ENCODE data around the gene CDC42EP2. TPM values are rescaled to one million over a fixed set of nuclear protein-coding genes. Genes with fewer than 3 reads are reported as not detected.
A peak's percentile ranks its signal among the peaks of the same experiment; 100 is the strongest.

CDC42EP2 gene
- total RNA-seq, 1 experiment from 2014 or later: 11.9 TPM

DNA sequence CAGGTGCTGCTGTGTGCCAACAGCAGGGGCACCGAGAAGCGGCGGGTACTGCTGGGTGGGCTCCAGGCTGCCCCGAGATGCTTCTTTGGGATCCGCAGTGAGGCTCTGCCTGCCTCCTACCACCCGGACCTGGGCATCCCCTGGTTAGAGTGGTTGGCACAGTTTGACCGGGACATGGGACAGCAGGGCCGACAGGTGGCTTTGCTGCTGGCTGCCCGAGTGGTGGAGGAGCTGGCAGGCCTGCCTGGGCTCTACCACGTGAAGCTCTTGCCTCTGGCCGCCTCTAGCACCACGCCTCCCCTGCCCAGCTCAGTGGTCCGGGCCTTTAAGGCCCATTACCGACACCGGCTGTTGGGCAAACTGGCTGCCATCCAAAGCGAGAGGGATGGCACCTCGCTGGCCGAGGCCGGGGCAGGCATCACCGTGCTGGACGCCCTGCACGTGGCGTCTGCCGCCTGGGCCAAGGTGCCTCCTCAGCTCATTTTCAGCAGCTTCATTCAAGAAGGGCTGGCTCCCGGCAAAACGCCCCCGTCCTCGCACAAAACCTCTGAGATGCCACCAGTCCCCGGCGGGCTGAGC is 41.8 kb downstream of the CDC42EP2 start:
- Histone ChIP-seq H4K20me1 (ENCODE audit: control insufficient read depth, insufficient read depth, insufficient read length) (no peaks in the 10 kb centered on the region), H3K27ac (ENCODE audit: insufficient read length, low read depth, low read length) (no peak overlapping the region), H3K14ac (ENCODE audit: insufficient read depth, low read length) (no peak overlapping the region), H2AK5ac (ENCODE audit: insufficient read length, low read length) (no peak overlapping the region), H2BK15ac (ENCODE audit: low read depth, low read length) (no peak overlapping the region), H3K79me2 (ENCODE audit: insufficient read depth, low read length) (no peaks in the 10 kb centered on the region), H4K8ac (replicated peaks; ENCODE audit: insufficient read length, low read depth, low read length) (no peak overlapping the region), H3K56ac (ENCODE audit: insufficient read length, low read depth, low read length) (no peak overlapping the region), H3K18ac (ENCODE audit: insufficient read length, low read depth, low read length) (no peak overlapping the region), H2AFZ (ENCODE audit: low read length) (no peak overlapping the region), H4K5ac (ENCODE audit: insufficient read length, low read depth, low read length) (no peak overlapping the region), H2BK120ac (ENCODE audit: low read depth, low read length, poor library complexity, severe bottlenecking) (no peak overlapping the region), H2BK12ac (ENCODE audit: insufficient read length, low read depth, low read length) (no peak overlapping the region), H3T11ph (ENCODE audit: low read length) (no peak overlapping the region), H4K91ac (ENCODE audit: insufficient read length, low read depth, low read length) (no peak overlapping the region), H2BK5ac (ENCODE audit: insufficient read length, low read length) (no peak overlapping the region), H3K23me2 (ENCODE audit: insufficient read length, low read depth, low read length, poor library complexity, severe bottlenecking) (peaks cover 18% of the 10 kb centered on the region), H3K4me1 (ENCODE audit: insufficient read depth, low read length) (no peaks in the 10 kb centered on the region), H3K9ac (ENCODE audit: extremely low read depth, insufficient read length, low read length) (no peak overlapping the region), H3K79me1 (ENCODE audit: insufficient read depth, low read depth, low read length, poor library complexity, severe bottlenecking) (no peaks in the 10 kb centered on the region), H3K23ac (ENCODE audit: insufficient read length, low read depth, low read length) (no peak overlapping the region), H3K4ac (ENCODE audit: low read depth, low read length) (no peak overlapping the region), H3K27me3 (ENCODE audit: insufficient read depth, low read length) (peaks cover 2% of the 10 kb centered on the region; the same call in 1 of the 2 replicates), H2BK20ac (ENCODE audit: low read depth, low read length, poor library complexity, severe bottlenecking) (no peak overlapping the region), H3K9me3 (ENCODE audit: control insufficient read depth, low read depth, low read length) (no peaks in the 10 kb centered on the region), H3K4me2 (ENCODE audit: insufficient read depth, insufficient read length, low read length) (no peak overlapping the region)
- DNase-seq: no peak
- Mint-ChIP-seq H3K27me3 (ENCODE audit: low read depth) (peaks cover 31% of the 10 kb centered on the region), H3K9me3 (no peaks in the 10 kb centered on the region; a peak in 1 of 5 replicates), H3K4me1 (peaks cover 17 to 19% of the 10 kb centered on the region in 2 experiments), H3K27ac (no peak overlapping the region), H3K4me3 (peak overlapping the region; percentile 15 to 75; a peak in 3 of 5 replicates), H3K36me3 (ENCODE audit: insufficient read depth in 1 of 3, low read depth in 3 of 3) (peaks cover 4 to 14% (median 13%) of the 10 kb centered on the region in 3 experiments; a peak in 6 of 7 replicates)
- TF ChIP-seq, protein P1, sequence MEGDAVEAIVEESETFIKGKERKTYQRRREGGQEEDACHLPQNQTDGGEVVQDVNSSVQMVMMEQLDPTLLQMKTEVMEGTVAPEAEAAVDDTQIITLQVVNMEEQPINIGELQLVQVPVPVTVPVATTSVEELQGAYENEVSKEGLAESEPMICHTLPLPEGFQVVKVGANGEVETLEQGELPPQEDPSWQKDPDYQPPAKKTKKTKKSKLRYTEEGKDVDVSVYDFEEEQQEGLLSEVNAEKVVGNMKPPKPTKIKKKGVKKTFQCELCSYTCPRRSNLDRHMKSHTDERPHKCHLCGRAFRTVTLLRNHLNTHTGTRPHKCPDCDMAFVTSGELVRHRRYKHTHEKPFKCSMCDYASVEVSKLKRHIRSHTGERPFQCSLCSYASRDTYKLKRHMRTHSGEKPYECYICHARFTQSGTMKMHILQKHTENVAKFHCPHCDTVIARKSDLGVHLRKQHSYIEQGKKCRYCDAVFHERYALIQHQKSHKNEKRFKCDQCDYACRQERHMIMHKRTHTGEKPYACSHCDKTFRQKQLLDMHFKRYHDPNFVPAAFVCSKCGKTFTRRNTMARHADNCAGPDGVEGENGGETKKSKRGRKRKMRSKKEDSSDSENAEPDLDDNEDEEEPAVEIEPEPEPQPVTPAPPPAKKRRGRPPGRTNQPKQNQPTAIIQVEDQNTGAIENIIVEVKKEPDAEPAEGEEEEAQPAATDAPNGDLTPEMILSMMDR (conservative IDR thresholded peaks at IDR 0.05): no peak
- no CpG with 5 or more reads among the region's 30 CpGs for WGBS (ENCODE audit: extremely low coverage, insufficient read length, low lambda C conversion rate)

All from H9 (cell line).